HG02623 (cell line): ENCODE measurements around the gene ATP5MC2.
"Not testable (repeated sequence)": the region's sequence is repeated elsewhere in the genome, so short reads cannot be mapped to it uniquely, and the experiment has no call there.

Experiments used
- ATAC-seq: cut with Tn5 transposase; IDR thresholded peaks from one replicate; pipeline ENCODE4 v1.9.1; 2021; ENCODE audit warnings: moderate library complexity; ENCODE audit not compliant: unreplicated experiment

The ATP5MC2 gene

DNA sequence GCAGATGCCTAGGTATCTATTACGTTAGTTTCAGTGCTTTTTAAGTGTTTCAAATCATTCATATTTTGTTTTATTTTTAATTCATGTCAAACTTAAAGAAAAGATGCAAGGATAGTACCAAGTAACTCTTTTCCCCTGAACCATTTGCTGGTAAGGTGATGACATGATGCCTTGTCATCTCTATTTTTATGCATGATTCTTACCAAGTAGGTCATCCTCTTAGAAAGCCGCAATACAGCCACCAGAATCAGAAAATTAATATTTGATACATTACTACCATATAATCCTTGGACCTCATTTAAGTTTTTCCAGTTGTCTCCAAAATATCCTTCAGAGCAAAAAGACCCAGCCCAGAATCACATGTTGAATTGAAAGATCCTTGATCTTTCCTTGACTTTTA is 22.3 kb downstream of the ATP5MC2 start:
- ATAC-seq, result no peak

DNA sequence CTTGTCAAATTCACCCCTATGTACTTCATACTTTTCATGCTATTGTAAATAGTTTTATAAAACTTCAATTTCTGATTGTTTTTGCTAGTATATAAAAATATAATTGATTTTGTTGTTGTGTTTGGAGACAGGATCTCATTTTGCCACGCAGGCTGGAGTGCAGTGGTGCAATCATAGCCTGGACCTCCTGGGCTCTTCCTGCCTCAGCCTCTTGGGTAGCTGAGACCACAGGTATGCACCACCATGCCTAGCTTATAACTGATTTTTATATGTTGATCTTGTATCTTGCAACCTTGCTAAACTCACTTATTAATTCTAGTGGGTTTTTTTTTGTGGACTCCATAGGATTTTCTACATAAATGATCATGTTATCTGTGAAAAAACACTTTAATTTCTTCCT is 23.5 kb downstream of the ATP5MC2 start:
- ATAC-seq, result no peak

DNA sequence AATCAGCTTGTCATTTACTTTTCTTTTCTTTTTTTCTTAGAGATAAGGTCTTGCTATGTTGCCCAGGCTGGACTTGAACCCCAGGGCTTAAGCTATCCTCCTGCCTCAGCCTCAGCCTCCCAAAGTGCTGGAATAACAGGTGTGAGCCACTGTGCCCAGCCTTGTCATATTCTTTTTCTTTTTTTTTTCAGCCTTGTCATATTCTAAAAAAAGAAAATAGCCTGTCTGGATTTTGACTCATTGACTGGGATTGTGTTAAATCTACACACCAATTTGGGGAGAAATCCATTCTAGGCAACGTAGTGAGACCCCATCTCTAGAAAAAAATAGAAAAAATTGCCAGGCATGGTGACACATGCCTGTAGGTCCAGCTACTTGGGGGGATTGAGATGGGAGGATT is 24.1 kb downstream of the ATP5MC2 start:
- no peak for ATAC-seq

DNA sequence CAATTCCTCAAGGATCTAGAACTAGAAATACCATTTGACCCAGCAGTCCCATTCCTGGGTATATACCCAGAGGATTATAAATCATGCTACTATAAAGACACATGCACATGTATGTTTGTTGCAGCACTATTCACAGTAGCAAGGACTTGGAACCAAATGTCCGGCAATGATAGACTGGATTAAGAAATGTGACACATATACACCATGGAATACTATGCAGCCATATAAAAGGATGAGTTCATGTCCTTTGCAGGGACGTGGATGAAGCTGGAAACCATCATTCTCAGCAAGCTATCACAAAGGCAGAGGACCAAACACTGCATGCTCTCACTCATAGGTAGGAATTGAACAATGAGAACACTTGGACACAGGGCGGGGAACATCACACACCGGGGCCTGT is 29.6 kb downstream of the ATP5MC2 start:
- ATAC-seq, result not testable (repeated sequence)

DNA sequence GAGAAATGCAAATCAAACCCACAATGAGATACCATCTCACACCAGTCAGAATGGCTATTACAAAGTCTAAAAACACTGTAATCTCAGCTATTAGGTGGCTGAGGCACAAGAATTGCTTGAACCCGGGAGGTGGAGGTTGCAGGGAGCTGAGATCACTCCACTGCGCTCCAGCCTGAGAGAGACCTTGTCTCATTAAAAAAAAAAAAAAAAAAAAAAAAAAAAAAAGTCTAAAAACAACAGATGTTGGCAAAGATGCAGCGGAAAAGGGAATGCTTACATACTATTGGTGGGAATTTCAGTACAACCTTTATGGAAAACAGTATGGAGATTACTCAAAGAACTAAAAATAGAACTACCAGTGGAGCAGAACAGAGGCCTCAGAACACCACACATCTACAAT is 30.7 kb downstream of the ATP5MC2 start:
- ATAC-seq, result no peak

DNA sequence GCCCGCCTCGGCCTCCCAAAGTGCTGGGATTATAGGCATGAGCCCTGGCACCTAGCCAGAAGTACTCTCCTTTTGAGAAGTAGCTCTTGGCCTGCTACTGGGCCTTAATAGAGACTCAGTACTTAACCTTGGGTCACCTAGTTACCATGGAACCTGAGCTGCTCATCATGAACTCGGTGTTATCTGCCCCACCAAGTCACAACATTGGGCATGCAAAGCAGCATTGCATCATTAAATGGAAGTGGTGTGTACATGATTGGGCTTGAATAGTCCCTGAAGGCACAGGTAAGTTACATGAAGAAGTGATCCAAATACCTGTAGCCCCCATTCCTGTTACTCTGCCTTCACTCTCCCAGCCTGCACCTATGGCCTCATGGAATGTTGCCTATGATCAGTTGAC is 31.8 kb downstream of the ATP5MC2 start:
- ATAC-seq, result no peak

DNA sequence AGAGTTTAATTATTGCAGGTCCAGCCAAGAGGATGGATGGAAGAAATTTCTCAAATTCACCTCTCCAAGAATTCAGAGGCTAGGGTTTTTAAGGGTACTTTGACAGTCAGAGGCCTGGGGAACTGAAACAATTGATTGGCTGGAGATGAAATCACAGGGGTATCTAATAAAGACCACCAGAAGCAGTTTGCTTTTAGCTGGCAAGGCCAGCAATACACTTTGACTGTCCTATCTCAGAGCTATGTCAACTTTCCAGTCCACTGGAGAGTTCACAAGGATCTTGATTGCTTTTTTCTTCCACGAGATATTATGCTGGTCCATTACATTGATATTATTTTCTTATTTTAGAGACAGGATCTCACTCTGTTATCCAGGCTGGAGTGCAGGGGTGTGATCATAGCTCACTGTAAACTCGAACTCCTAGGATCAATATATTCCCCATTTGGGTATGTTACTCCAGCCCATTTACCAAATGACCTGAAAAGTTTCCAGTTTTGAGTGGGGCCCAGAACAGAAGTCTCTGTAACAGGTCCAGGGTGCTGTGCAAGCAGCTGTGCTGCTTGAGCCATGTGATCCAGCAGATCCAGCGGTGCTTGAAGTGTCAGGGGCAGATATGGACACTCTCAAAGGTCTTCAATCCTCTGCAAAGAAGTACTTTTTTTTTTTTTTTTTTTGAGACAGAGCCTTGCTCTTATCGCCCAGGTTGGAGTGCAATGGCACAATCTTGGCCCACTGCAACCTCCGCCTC is 32.5 kb downstream of the ATP5MC2 start:
- ATAC-seq, result no peak

DNA sequence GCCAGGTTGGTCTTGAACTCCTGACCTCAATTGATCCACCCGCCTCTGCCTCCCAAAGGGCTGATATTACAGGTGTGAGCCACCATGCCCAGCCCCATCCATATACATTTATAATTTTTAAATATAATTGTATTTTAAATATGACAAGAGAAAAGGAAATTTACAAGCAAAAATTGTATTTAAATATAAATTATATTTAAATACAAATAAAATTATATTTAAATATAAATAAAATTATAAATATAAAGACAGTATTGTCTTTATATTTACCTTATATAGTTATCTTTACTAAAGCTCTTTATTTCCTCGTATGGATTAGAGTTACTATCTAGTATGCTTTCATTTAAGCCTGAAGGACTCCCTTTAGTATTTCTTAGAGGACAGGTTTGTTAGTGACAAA is 37.8 kb downstream of the ATP5MC2 start:
- ATAC-seq, result no peak

DNA sequence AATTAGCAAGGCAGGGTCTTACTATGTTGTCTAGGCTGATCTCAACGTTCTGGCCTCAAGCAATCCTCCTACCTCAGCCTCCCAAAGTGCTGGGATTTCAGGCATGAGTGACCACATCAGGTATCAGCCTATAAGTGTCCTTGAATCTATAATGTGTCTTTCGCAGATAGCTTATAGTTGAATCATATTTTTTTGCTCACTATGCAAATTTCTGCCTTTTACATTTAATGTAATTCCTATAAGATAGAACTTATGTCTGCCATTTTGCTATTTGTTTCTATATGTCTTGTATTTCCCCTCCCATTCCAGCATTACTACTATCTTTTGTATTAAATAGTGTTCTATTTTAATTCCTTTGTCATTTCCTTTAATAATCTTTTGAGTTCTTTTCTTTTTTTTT is 39.2 kb downstream of the ATP5MC2 start:
- ATAC-seq, result no peak

DNA sequence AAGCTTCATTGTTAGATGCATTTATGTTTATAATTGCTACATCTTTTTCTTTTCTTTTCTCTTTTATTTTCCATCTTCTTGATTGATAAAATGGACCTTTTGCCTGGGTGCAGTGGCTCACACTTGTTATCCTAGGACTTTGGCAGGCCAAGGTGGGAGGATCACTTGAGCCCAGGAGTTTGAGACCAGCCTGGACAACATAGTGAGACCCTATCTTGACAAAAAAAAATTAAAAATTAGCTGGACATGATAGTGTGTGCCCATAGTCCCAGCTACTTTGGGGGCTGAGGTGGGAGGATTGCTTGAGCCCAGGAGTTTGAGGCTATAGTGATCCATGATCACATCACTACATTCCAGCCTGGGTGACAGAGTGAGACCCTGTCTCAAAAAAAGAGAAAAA is 40.2 kb downstream of the ATP5MC2 start:
- ATAC-seq, result not testable (repeated sequence)

DNA sequence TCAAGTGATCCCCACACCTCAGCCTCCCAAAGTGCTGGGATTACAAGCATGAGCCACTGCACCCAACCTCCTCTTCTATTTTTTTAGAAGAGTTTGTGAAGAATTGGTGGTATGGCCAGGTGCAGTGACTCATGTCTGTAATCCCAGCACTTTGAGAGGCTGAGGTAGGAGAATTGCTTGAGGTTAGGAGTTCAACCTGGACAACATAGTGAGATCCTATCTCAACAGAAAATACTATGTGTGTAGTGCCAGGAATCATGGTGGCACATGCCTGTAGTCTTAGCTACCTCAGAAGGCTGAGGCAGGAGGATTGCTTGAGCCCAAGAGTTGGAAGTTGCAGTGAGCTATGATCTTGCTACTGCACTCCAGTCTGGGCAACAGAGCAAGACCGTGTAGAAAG is 44.2 kb downstream of the ATP5MC2 start:
- ATAC-seq, result no peak

DNA sequence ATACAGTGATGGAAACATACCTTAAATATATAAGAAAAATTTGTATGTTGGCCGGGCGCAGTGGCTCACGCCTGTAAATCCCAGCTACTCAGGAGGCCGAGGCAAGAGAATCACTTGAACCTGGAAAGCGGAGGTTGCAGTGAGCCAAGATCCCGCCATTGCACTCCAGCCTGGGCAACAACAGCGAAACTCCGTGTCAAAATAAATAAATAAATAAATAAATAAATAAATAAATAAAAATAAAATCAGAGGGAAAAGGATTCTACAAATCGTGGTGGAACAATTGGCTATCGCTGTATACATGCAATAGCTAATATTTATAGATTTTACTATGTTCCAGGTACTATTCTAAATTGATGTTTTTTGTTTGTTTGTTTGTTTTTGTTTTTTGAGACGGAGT is 48.0 kb downstream of the ATP5MC2 start:
- no peak for ATAC-seq

DNA sequence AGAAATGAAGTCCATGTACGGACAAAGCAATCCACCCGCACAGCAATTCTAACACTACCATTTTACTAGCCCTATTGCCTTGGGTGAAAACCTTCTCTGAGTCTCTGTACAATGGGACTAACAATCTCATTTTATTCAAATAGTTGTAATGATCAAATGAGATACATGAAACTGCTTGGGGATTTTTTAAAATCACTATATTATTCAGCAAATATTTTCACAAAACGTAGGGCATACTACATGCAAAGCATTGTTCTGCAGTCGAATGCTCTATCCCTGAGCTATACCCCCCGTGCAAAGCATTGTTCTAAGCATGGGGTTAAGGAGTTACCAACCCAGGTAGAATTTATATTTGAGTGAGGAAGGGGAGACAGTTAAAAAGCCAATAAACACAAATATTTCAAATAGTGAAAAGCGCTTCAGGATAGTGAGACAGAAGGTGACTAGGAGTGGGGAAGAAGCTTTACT is 49.1 kb downstream of the ATP5MC2 start:
- ATAC-seq, result no peak

DNA sequence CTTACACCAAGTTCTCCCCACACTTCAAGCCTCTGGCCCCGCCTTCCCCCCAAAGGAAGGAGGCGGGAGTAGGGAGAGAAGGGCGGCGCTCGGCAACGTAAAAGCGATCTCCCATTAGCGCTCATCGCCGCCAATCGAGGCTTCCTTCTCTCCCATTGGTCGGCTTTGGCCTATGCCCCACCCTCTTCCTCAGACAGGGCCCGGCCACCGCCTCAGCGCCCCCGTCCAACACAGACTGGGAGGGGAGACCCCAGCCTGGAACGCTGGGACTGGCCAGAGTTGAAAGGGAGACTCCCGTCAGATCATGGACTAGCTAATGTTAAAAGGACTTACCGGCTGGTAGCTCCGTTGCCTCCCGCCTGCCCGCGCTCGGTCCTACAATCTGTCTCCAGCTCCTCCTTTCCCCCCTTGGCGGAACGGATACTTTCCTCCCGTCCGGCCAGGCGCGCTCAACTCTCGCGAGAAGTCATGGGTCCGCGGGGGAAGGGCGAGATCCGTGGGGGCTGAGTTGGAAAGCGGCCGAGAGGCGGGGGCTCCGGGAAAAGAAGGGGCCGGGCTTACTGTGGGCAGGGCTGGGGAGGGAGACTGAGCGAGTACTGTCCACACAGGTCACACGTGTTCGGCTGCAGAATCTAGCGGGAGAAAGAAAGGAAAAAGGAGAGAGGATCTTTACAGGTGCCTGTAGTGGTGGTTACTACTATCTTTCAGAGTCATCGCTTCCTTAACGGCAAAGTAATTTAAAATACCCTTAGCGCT is 49.8 kb downstream of the ATP5MC2 start, which contains the start of gene ATF7:
Gene ATF7 (minus strand): TSS at position 437 of the 756 bp plus-strand sequence. CDS start 25,382 bp downstream, outside the sequence.
- ATAC-seq, result peak; percentile 95

DNA sequence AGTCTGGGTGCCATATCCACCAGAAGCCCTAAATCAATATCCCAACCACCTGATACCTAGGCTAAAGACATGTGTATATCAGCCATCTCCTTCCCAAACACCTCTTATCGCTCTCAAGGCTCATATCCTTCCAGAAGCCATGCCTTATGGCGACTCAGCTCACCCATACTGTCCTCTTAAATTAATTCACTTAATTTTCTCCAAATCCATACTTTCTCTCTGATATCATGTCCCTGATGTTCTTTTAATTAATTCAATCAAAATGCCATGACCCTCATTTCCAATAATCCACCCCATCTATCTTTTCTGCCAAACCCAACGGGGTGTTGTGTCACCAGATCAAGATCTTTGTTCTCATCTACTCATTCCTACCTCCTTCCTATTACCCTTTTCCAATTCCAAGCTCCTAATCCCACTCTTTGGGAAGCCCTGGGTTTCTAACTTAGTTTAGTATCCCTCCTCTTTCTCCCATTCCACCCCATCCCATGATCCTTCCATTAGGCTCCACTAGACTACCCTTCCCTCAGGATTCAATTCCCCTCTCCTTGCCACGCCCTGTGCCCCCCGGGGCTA is 50.4 kb downstream of the ATP5MC2 start:
- ATAC-seq, result no peak

DNA sequence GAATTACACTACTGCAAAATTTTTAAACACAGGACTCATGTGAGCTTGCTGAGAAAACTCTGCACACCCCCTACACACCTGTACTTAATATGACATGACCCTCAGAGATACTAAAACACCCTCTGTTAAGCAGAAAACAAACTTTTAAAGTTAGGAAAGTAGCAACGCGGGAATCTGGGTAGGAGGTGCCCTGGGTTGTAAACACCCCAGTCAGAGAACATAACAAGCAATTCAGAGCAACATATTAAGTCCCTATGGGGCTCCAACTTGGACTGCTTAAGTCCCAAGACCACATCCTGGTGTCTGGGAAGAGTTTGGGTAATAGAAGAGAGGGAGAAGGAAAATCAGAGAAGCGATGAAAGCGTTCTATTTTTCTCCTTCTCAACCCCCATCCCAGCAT is 50.9 kb downstream of the ATP5MC2 start:
- ATAC-seq, result no peak

DNA sequence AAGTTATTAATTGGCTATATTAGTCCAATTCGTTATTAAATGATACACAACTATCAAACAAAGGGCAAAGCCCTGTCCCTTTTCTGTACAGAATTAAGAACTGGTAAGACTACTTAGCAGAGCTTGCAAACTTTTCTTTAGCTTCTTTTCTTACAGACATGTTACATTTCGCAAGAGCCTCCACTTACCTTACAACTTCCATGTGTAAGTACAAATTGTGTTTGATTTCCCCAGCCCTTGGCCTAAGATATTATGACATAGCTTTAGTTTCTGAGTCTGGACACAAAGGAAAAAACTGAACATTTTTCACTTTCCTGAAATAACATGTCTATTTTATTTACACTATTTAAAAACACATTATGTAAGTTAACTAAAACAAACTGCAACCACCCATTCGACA is 51.4 kb downstream of the ATP5MC2 start:
- ATAC-seq, result no peak

DNA sequence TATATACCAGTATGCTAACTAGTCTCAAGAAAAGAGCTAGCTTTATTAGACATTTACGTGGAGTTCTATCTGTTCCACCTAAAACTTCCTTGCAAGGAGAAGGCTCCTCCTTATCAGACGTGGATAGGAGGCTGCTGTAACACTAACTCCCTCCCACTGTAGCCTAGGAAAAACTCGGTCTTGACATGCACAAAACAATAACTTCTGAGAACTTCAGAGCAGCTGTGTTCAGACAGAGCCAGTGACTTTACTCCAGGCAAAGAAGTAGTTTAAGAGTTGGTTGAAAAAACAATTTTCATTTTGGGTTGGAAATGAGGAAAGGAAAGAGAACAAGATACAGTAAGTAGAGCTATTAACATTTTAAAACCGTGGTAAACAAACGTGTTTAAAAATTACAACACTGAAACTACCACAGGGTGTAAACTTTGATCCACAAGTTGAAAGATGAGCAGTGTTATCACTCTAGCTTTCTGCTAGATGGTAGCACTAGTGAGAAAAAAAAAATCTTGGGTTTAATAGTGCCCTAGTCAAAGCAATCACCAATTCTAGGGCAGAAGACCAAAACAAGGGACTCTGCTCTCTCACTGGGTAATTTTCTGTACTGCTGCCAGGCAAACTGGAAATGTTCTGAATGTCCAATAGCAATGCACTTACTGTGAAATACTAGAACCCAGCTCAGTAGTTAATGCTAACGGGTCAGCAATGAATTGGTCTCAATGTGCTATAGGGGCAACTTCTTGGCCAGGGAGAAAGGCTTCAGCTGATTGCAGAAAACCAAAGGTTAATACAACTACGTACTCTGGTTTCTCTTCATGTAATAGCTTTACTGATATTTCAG is 52.1 kb downstream of the ATP5MC2 start:
- no peak for ATAC-seq

DNA sequence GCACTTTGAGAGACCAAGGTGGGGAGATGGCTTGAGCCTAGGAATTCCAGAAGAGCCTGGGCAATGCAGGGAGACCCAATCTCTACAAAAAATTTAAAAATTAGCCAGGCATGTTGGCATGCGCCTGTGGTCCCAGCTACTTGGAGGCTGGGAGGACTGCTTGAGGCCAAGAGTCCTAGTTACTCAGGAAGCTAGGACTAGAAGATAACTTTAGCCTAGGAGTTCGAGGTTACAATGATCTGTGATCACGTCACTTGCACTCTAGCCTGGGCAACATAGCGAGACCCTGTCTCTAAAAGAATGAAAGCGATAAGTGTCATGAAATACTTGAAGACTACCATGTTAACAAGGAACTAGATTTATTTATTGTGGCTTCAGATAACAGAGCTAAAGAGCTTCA is 53.2 kb downstream of the ATP5MC2 start:
- ATAC-seq, result no peak

DNA sequence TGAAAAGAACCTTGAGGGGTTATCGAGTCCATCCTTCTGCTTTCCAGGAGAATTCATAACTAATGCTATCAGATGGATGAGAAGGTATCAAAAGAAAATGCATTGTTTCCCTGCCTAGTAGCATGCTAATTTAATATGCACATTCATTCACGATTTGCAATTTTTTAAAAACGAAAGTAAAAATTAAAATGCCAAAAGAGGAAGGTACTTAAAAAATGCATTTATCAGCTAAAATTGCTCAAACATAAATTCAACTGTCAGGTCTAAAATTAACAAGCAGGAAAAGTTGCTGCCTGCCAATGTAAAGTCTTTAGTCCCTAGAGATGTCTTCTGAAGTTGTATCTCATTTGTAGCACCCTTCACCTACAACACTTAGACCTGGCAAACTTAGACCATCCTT is 57.6 kb downstream of the ATP5MC2 start:
- ATAC-seq, result no peak

DNA sequence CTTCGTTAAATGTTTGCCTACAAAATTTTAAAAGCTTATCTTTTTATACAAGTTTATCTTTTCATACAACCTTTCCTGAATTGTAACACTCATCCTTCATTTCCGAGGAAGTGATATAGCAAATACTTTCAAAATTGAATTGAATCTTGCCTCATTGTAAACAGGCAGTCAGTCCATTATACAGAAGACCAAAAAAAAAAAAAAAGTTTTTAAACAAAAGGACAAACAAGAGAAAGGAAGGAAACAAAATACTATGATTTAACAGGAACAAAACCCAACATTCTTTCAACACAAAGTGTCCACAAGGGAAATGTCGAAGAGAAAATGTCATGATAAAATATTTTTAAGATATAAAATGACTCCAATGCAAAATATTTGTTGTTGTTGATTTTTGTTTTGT is 58.2 kb downstream of the ATP5MC2 start:
- no peak for ATAC-seq
